ENCODE data around the gene ITPR3. TPM values are rescaled to one million over a fixed set of nuclear protein-coding genes. Genes with fewer than 3 reads are reported as not detected.

Gene ITPR3
- total RNA-seq, 1 donor from 2014 or later = 0.34 TPM

GRCh38 chr6:33705955-33706725 is 85.0 kb downstream of the ITPR3 start:
- Mint-ChIP-seq H3K4me3 (ENCODE audit: unreplicated experiment) (no peak overlapping the region), H3K27ac (ENCODE audit: unreplicated experiment) (no peak overlapping the region), H3K4me1 (ENCODE audit: low read depth, unreplicated experiment) (peaks cover 35% of the 10 kb centered on the region), H3K9me3 (ENCODE audit: unreplicated experiment) (peaks cover 10% of the 10 kb centered on the region), H3K36me3 (ENCODE audit: unreplicated experiment) (peaks cover 5% of the 10 kb centered on the region), H3K27me3 (ENCODE audit: unreplicated experiment) (peaks cover 5% of the 10 kb centered on the region)
- no peak for TF ChIP-seq CTCF (IDR thresholded peaks at IDR 0.05; ENCODE audit: partially characterized antibody, unreplicated experiment)
- no peak for DNase-seq

- Mint-ChIP-seq H3K9me3 (ENCODE audit: unreplicated experiment) (peaks cover 13% of the 10 kb centered on the region), H3K36me3 (ENCODE audit: unreplicated experiment) (peaks cover 5% of the 10 kb centered on the region), H3K27me3 (ENCODE audit: unreplicated experiment) (peaks cover 7% of the 10 kb centered on the region), H3K27ac (ENCODE audit: unreplicated experiment) (no peak overlapping the region), H3K4me1 (ENCODE audit: low read depth, unreplicated experiment) (peaks cover 25% of the 10 kb centered on the region), H3K4me3 (ENCODE audit: unreplicated experiment) (peak overlapping the region; percentile 26)
- no peak for DNase-seq
- no peak for TF ChIP-seq CTCF (IDR thresholded peaks at IDR 0.05; ENCODE audit: partially characterized antibody, unreplicated experiment)
Observed at GRCh38 chr6:33707771-33708170, 86.6 kb downstream of the ITPR3 start.

- peaks cover 25% of the 10 kb centered on the region for H3K4me1 Mint-ChIP-seq (ENCODE audit: low read depth, unreplicated experiment)
- peaks cover 7% of the 10 kb centered on the region for H3K27me3 Mint-ChIP-seq (ENCODE audit: unreplicated experiment)
- H3K4me3 Mint-ChIP-seq (ENCODE audit: unreplicated experiment) = peak overlapping the region; percentile 26
- H3K27ac Mint-ChIP-seq (ENCODE audit: unreplicated experiment) = no peak overlapping the region
- no peak for TF ChIP-seq CTCF (IDR thresholded peaks at IDR 0.05; ENCODE audit: partially characterized antibody, unreplicated experiment)
- H3K9me3 Mint-ChIP-seq (ENCODE audit: unreplicated experiment) = peaks cover 15% of the 10 kb centered on the region
- peaks cover 5% of the 10 kb centered on the region for H3K36me3 Mint-ChIP-seq (ENCODE audit: unreplicated experiment)
- DNase-seq = no peak
Observed at GRCh38 chr6:33708516-33709204, 87.5 kb downstream of the ITPR3 start.

- no peak for DNase-seq
- Mint-ChIP-seq H3K36me3 (ENCODE audit: unreplicated experiment) (peaks cover 5% of the 10 kb centered on the region), H3K4me1 (ENCODE audit: low read depth, unreplicated experiment) (peaks cover 28% of the 10 kb centered on the region), H3K9me3 (ENCODE audit: unreplicated experiment) (peaks cover 15% of the 10 kb centered on the region), H3K27me3 (ENCODE audit: unreplicated experiment) (peaks cover 7% of the 10 kb centered on the region), H3K27ac (ENCODE audit: unreplicated experiment) (no peak overlapping the region), H3K4me3 (ENCODE audit: unreplicated experiment) (peak overlapping the region; percentile 58)
- TF ChIP-seq CTCF (IDR thresholded peaks at IDR 0.05; ENCODE audit: partially characterized antibody, unreplicated experiment) = no peak
Observed at GRCh38 chr6:33709605-33710295, 88.6 kb downstream of the ITPR3 start.

All from glutamatergic neuron (in vitro differentiated cells).